SK-N-SH treated with all-trans-retinoic acid at 6 μM for 48 hours (cell line): Measurements from ENCODE around the gene CLEC11A.

Source experiments
- CREB5 ChIP-seq: fragments of 250-450 bp; sonication (Bioruptor Pico); IDR thresholded peaks from 2 replicates; pipeline ENCODE4 v1.5.1; 2020; ENCODE audit warnings: low read depth, mild to moderate bottlenecking, moderate library complexity
- CSDC2 ChIP-seq: fragments of 250-450 bp; sonication (Bioruptor Pico); IDR thresholded peaks from 2 replicates; pipeline ENCODE4 v1.5.0; 2020; ENCODE audit warnings: mild to moderate bottlenecking, moderate library complexity
- CSRNP3 ChIP-seq: fragments of 250-450 bp; sonication (Bioruptor Pico); IDR thresholded peaks from 2 replicates; pipeline ENCODE4 v1.5.1; 2021; ENCODE audit warnings: mild to moderate bottlenecking, moderate library complexity
- GLIS3 ChIP-seq: fragments of 250-450 bp; sonication (Bioruptor Pico); IDR thresholded peaks from 2 replicates; pipeline ENCODE4 v1.5.0; 2020; ENCODE audit warnings: mild to moderate bottlenecking, moderate library complexity
- OSR1 ChIP-seq: fragments of 250-450 bp; sonication (Bioruptor Pico); IDR thresholded peaks from 2 replicates; pipeline ENCODE4 v1.8.0; 2022; ENCODE audit warnings: moderate library complexity, mild to moderate bottlenecking, inconsistent platforms
- PATZ1 ChIP-seq: fragments of 250-450 bp; sonication (Bioruptor Pico); IDR thresholded peaks from 2 replicates; pipeline ENCODE4 v1.8.0; 2020; ENCODE audit warnings: mild to moderate bottlenecking, moderate library complexity, borderline replicate concordance
- POU6F1 ChIP-seq: fragments of 250-450 bp; sonication (Bioruptor Pico); IDR thresholded peaks from 2 replicates; pipeline ENCODE4 v1.8.0; 2021; ENCODE audit warnings: low read depth, mild to moderate bottlenecking, moderate library complexity, borderline replicate concordance
- RARB ChIP-seq: fragments of 250-450 bp; sonication (Bioruptor Pico); IDR thresholded peaks from 2 replicates; pipeline ENCODE4 v1.8.0; 2021; ENCODE audit warnings: mild to moderate bottlenecking, moderate library complexity
- SNAI2 ChIP-seq: fragments of 250-450 bp; sonication (Bioruptor Pico); IDR thresholded peaks from 2 replicates; pipeline ENCODE4 v1.5.0; 2020; ENCODE audit warnings: mild to moderate bottlenecking, moderate library complexity
- TCF4 ChIP-seq: fragments of 250-450 bp; sonication (Bioruptor Pico); IDR thresholded peaks from 2 replicates; pipeline ENCODE4 v1.8.0; 2021; ENCODE audit warnings: mild to moderate bottlenecking, moderate library complexity, borderline replicate concordance
- ZFP3 ChIP-seq: fragments of 250-450 bp; sonication (Bioruptor Pico); IDR thresholded peaks from 2 replicates; pipeline ENCODE4 v1.5.0; 2020; ENCODE audit warnings: mild to moderate bottlenecking, moderate library complexity
- ZFP30 ChIP-seq: fragments of 450-650 bp; formaldehyde crosslinking; IDR thresholded peaks from 2 replicates; pipeline ENCODE4 v1.5.0; 2022; ENCODE audit warnings: mild to moderate bottlenecking, moderate library complexity
- ZNF70 ChIP-seq: fragments of 450-650 bp; formaldehyde crosslinking; IDR thresholded peaks from 2 replicates; pipeline ENCODE4 v1.5.0; 2020; ENCODE audit warnings: mild to moderate bottlenecking, moderate library complexity
- ZNF8 ChIP-seq: fragments of 450-650 bp; formaldehyde crosslinking; IDR thresholded peaks from 2 replicates; pipeline ENCODE4 v1.5.0; 2020; ENCODE audit warnings: mild to moderate bottlenecking, moderate library complexity

GRCh38 chr19:50677636-50678035 is 45.5 kb upstream of the CLEC11A start:
- no peak for TF ChIP-seq ZFP3 (CRISPR knock-in tag)
- TF ChIP-seq RARB (CRISPR knock-in tag), result no peak
- no peak for TF ChIP-seq OSR1 (CRISPR knock-in tag)
- TF ChIP-seq CSDC2, result no peak
- no peak for TF ChIP-seq ZNF70 (CRISPR knock-in tag)
- TF ChIP-seq CREB5, result no peak
- TF ChIP-seq PATZ1 (CRISPR knock-in tag), result no peak
- TF ChIP-seq ZNF8 (CRISPR knock-in tag), result no peak
- TF ChIP-seq GLIS3, result no peak
- TF ChIP-seq SNAI2 (CRISPR knock-in tag), result no peak
- no peak for TF ChIP-seq TCF4 (CRISPR knock-in tag)
- no peak for TF ChIP-seq CSRNP3 (CRISPR knock-in tag)
- no peak for TF ChIP-seq ZFP30 (CRISPR knock-in tag)
- TF ChIP-seq POU6F1, result no peak
